GM19025 (cell line): ENCODE results near the gene AFP.

Experiments
- ATAC-seq: cut with Tn5 transposase; IDR thresholded peaks from one replicate; pipeline ENCODE4 v1.9.1; 2021; ENCODE audit warnings: mild to moderate bottlenecking, low read depth, moderate library complexity; ENCODE audit not compliant: unreplicated experiment

AFP gene

DNA sequence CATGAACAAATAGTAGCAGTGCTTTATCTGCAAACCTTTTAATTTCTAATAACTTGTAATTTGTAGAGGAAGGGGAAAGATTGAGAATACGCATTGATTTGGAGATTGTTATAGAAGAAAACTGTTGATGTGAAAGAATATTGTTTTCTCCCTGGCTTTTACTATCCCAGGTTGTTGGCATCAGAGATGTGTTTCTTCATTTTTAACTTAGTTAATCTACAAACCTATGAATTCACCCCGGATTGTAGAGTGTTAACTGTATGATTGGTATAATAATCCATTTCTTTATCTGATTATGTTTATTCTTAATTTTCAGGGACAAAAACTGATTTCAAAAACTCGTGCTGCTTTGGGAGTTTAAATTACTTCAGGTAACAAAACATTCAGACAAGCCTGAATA is 18.9 kb downstream of the AFP start:
- ATAC-seq: no peak

DNA sequence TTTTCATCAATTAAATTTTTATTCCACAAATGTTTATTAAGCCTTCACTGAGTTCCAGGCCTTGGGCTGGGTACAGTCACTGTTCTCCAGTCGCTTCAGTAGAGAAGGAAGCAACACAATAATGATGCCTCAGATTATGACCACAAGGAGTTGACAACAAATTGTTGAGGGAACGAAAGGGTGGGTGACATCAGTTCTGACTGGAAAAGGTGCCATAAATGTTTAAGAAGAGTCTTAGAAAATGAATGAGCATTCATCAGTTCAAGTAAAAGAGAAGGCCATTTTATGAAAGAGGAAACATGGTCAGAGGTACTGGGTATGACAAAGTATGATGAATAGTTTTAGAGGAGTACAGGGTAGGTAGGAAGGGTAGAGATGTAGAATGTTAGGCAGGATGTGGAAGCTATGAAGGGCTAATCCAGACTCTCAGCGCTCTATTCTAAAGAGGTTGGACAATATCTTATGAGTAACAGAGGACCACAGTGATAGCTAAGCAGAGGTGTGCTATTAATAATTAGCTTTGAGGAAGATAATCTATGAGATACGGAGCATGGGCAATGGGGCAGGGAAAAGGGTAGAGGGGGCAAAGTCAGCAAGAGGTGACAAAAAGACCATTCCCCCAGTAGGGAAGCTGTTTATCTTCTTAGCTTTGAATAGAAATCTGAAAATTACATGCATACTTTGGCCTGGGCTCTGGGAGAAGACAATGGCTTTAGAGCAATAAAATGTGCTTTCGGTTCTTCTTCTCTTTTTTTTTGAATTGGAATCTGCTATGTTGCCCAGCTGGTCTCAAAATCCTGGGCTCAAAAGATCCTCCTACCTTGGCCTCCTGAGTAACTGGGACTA is 20.4 kb downstream of the AFP start:
- ATAC-seq: no peak

DNA sequence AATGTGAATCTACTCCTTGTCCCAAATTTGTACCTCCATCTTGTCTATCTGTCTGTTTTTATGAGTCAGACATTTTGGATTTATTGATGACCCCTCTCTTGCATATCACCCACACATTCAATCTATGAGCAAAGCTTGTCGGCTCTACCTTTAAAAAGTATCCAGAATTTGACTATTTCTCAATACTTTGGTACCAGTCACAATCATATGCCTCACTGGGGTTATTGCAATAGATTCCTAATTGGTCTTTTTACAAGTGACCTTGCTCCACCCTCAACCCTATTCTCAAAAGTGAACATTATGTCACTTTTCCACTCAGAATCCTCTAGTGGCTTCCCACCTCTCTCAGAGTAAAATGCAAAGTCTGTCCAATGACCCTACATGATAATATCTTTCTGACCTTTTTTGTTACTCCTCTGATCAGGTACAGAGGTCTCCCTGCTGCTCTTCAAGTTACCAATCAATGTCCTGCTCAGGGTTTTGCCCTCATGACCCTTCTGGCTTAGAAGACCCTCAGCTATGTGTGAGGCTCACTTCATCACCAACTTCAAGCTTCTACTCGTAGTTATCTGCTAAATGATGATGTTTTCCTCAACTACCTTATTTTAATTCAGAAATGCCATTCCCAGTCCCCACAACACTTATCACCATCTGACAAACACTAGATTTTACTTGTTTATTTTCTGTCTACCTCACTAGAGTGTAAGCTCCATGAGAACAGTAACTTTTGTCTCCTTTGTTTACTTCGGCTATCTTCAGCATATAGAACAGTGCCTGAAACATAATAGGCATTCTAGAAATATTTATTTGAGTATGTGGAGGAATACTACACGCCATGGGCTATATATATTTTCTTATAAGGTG is 22.4 kb downstream of the AFP start:
- ATAC-seq: no peak

DNA sequence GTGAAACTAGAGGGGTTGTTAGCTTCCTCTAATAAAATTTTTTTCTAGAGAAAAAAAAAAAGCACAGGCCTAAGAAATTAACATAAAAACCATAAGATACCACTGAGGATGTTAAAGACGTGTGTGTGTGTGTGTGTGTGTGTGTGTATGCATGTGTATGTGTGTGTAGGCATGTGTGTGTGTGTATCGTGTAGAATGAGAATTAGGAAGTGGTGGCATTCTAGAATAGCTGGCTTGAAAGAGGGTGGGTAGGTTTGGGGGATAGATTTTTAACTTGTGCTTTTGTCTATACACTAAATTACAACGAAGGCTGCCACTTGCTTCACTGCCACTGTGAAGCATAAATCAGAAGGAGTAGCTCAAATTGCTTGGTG is 23.0 kb downstream of the AFP start:
- ATAC-seq: no peak

DNA sequence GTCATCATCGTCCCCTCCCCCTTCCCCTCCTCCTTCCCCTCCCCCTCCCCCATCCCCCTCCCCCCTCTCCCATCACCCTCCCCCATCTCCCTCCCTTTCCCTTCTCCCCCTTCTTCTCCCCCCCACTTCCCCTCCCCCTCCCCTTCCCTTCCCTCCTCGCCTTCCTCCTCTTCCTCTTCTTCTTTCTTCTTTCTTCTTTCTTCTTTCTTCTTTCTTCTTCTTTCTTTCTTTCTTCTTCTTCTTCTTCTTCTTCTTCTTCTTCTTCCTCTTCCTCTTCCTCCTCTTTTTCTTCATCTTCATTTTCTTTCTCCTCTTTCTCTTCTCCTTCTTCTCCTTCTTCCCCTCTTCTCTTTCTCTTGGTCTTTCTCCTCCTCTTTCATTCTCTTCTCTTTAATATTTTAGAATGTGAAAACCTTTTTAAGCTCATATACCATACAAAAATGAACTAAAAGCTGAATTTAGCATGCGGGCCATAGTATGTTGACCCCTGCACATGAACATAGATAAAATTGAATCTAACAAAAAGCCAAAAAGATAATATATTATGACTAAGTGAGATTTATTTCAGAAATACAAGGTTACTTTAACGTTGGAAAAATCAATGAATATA is 25.0 kb downstream of the AFP start:
- ATAC-seq: no peak

DNA sequence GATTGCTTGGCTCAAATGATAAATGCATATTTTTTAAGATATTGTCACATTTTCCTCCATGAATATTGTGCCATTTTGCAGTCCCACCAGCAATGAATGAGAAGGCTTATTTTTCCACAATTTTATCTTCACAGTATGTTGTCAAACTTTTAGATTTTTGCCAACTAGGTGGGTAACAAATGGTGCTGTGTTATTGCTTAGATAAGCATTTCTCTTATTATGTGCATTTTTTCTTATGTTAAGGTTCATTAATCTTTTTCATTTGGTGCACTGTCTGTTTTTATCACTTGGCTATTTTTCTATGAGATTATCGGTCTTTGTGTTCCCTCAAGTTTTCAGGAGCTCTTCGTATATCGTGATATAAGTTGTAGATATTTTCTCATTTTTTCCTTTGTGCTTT is 32.1 kb downstream of the AFP start:
- ATAC-seq: no peak

DNA sequence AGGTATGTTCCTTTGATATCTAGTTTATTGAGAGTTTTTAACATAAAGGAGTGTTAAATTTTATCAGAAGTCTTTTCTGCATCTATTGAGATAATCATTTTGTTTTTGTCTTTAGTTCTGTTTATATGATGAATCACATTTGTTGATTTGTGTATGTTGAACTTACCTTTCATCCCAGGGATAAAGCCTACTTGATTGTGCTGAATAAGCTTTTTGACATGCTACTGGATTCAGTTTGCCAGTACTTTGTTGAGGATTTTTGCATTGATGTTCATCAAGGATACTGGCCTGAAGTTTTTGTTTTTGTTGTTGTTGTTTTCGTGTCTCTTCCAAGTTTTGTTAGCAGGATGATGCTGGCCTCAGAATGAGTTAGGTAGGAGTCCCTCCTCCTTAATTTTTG is 34.7 kb downstream of the AFP start:
- ATAC-seq: no peak

DNA sequence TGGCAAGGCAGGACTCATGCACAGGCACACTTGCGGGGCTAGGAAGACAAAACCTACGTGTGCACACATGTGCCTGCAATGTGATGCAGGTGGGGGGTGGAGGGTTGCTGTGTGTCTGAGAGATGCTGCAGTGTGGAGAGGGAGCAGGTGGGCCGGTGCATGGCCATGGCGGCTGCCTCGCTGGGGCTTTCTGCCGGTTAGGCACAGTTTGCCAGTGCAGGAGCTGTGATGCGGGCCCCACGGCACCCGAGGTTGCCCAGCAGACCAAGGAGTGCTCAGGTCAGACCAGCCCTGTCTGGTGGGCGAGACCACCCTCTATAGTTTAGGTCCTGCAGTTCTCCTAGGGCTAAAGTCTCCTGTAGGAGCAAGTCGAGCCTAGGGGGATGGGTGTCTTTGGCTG is 41.2 kb downstream of the AFP start:
- ATAC-seq: no peak

DNA sequence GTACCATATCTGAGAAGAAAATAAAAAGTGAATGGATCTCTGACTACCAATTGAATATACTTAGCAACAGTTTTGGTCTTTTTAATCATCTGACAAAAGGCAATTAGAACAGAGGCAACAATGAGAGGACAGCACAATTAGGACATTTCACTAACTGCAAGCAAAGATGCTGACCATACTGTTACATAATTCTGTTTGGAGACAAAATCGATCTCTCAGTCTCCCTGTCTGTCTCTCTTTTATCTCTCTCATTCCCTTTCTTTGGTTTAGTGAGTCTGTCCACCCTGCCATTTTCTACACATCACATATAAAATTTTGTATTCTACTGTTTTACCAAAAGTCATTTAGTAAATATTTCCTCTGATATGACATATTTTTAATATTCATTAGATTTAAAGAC is 43.3 kb downstream of the AFP start:
- no peak for ATAC-seq

DNA sequence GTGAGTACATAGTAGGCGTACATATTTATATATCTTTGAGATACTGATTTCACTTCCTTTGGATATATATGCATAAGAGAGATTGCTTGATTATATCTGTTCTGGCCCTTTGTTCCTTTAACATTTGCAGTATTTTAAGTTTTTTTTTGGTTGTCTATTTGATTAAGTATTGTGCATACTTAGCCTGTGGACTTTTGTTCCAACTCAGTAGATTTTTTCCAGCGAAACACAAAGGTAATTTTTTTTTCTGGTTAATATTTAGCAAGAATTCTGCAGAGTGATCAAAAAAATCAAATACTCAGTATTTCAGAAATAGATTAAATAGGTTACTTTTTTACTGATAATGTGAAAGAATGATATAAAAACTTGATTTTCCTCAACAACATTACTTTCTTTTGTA is 45.3 kb downstream of the AFP start, which contains the start of gene AFM:
AFM (plus strand) TSS at position 388 of the 400 bp plus-strand sequence. CDS start 31 bp downstream, outside the sequence.
- ATAC-seq: no peak

DNA sequence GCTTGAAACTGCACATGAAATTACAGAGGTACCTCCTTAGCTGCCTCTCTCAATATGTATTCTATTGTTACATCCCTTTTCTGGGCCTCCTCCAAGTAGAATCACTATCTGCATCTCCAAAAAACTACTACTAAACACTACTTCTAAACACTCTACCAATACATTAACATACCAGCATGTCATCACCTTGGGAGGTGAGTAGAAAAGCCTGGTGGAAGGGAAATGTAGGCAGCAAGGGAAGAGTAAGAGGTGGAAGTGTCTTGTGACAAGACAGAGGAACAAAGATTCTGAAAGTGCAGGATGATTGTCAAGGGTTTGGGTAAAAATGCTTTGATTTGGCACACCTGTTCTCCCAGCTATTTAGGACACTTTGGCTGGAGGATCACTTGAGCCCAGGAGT is 49.1 kb downstream of the AFP start:
- no peak for ATAC-seq

DNA sequence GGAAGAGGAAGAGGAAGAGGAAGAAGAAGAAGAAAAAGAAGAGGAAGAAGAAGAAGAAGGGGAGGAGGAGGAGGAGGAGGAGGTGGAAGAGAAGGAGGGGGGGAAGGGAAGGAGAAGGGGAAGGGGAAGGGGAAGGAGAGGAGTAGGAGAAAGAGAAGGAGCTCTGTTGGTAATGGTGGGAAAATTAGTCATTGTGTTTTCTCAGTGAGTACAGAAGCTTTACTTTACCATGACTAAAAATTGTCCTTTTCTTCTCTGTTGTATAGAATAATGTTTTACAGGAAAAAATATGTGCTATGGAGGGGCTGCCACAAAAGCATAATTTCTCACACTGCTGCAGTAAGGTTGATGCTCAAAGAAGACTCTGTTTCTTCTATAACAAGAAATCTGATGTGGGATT is 49.6 kb downstream of the AFP start:
- no peak for ATAC-seq

DNA sequence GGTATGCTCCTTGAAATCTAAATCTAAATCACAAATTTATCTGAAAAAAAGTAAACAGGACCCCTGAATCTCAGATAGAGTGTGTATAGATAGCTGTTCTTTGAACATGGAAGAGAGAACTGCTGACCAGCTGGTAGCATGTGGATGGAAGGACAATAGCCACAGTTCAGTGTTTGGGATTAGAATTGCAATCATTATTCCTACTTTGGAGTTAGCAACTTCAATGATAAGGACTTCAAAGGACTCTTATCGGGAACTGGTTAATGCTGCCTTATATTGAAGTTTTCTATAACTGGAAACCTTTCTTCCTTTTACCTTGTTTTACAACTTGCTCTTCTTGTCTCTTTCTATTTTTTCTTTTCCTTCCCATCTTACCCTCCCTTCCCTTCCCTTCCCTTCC is 50.5 kb downstream of the AFP start:
- ATAC-seq: no peak

DNA sequence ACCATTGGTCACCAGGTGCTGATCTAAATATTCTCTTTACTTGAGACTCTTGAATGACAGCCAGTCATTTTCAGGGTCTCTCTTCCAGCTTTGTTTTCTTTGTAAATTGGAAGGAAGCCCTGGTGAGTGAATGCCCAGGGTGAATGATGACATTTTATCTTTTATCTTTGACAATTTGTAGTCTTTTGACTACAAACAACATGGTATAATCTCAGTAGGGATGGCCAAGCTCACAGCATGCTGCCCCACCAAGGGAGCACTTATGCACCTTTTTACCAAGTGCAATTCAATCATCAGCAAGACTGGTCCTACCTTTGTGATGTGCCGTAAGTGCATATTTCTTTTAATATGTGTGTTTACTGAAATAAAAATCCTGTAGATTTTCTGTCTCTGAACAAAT is 51.2 kb downstream of the AFP start:
- ATAC-seq: no peak

DNA sequence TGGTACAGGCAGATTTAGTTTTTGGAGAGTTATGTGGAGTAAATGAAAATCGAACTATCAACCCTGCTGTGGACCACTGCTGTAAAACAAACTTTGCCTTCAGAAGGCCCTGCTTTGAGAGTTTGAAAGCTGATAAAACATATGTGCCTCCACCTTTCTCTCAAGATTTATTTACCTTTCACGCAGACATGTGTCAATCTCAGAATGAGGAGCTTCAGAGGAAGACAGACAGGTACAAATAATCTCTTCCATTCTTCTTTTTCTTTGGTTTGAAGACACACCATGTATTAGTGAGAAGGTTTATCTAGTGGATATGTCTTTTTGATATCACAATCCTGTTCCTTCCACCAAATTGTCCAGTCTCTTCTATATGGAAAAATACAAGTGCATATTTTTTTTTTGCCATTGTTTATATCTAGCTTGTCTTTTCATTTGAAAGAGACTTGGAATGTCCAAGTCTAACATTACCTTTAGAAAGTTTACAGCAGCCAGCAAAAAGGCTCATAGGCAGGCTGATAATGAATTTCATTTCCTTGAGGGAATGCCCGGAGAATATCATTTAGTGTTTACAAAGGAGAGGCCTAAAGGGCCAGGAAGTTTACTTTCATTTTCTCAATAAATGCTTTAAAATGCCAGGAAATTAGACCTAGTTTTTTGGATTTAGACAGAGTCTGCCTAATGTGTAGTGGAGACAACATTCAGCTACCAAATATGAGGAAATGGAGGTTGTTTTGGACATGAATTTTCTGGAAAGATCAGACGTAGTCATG is 64.2 kb downstream of the AFP start:
- no peak for ATAC-seq

DNA sequence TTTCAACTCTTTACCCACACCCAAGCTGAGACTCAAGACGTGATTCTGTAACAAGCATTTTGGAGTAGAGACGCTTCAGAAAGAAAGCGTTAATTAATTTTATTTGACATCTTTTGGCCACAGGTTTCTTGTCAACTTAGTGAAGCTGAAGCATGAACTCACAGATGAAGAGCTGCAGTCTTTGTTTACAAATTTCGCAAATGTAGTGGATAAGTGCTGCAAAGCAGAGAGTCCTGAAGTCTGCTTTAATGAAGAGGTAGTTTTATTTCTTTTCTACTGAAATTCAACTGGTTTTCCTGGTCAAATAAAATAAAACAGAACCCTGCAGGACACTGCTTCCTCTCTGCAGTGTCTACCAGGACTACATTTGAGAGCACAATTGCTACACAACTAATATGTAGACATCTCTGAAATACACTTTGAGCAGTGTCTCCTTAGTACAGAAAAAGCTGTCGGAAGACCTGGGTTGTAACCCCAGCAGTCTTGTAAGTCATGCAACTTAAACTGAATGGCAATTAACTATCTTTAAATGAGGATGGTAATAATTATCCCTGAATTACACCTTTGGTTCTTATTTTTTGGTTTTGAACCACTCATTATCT is 65.7 kb downstream of the AFP start:
- no peak for ATAC-seq

DNA sequence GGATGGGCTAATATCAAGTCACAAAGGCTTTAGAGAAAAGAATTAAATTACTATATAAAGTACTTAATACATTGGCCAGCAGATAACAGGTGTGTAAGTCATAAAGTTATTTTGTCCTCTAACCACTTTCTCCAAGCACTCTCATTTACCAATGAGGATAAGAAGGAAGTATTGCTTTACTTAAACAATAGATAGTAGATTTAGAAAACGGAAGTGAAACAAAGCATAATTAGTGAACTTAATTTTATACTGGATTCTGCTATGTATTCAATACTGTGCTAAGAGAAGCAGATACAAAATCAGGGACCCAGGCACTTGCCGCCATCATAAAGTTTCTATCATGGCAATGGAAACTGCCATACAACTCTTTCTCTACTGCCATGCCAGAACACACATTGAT is 69.5 kb downstream of the AFP start:
- ATAC-seq: no peak
